Stimulated activated CD8-positive, alpha-beta memory T cell treated with anti-CD3 and anti-CD28 coated beads, Interleukin-12 subunit alpha, Interleukin-12 subunit beta, amount 100 ng/mL, for 1 hour (primary cell): Measurements from ENCODE around the gene NCK2.

ENCODE experiments used
- DNase-seq: peaks from one replicate; pipeline ENCODE4 v3.0.0-alpha.2; 2020; ENCODE audit warnings: low read depth

Gene NCK2

GRCh38 chr2:105873281-105873680 is 128.6 kb downstream of the NCK2 start:
- no peak for DNase-seq

GRCh38 chr2:105873721-105874120 is 129.0 kb downstream of the NCK2 start:
- DNase-seq, result no peak

GRCh38 chr2:105874466-105874865 is 129.8 kb downstream of the NCK2 start:
- no peak for DNase-seq

GRCh38 chr2:105875241-105875640 is 130.5 kb downstream of the NCK2 start:
- DNase-seq, result no peak

GRCh38 chr2:105876191-105876590 is 131.5 kb downstream of the NCK2 start:
- DNase-seq, result no peak

- no peak for DNase-seq
Observed at GRCh38 chr2:105877945-105878344, 133.2 kb downstream of the NCK2 start.

GRCh38 chr2:105879106-105879802 is 134.5 kb downstream of the NCK2 start:
- DNase-seq, result no peak

GRCh38 chr2:105879803-105880300 is 135.1 kb downstream of the NCK2 start:
- no peak for DNase-seq

GRCh38 chr2:105880637-105881036 is 135.9 kb downstream of the NCK2 start:
- no peak for DNase-seq

- DNase-seq, result no peak
Observed at GRCh38 chr2:105881286-105882136, 136.8 kb downstream of the NCK2 start.

GRCh38 chr2:105882341-105882740 is 137.6 kb downstream of the NCK2 start:
- no peak for DNase-seq

GRCh38 chr2:105882920-105883435 is 138.3 kb downstream of the NCK2 start:
- no peak for DNase-seq

- DNase-seq, result no peak
Observed at GRCh38 chr2:105883911-105884694, 139.4 kb downstream of the NCK2 start.

GRCh38 chr2:105885456-105885855 is 140.7 kb downstream of the NCK2 start:
- no peak for DNase-seq

- no peak for DNase-seq
Observed at GRCh38 chr2:105886029-105886454, 141.3 kb downstream of the NCK2 start.

GRCh38 chr2:105886687-105887086 is 142.0 kb downstream of the NCK2 start:
- no peak for DNase-seq

GRCh38 chr2:105887256-105887655 is 142.5 kb downstream of the NCK2 start:
- no peak for DNase-seq

- DNase-seq, result no peak
Observed at GRCh38 chr2:105888625-105889024, 143.9 kb downstream of the NCK2 start.

- DNase-seq, result no peak
Observed at GRCh38 chr2:105889046-105889445, 144.3 kb downstream of the NCK2 start.

- DNase-seq, result no peak
Observed at GRCh38 chr2:105890111-105890510, 145.4 kb downstream of the NCK2 start.

- DNase-seq, result no peak
Observed at GRCh38 chr2:105890856-105891255, 146.1 kb downstream of the NCK2 start.
